Activated CD8-positive, alpha-beta memory T cell treated with anti-CD3 and anti-CD28 coated beads, Interleukin-2, amount 10 ng/mL, durations not matched to agents 7 days and 5 days (primary cell): Measurements from ENCODE around the gene CHAC1. TPM values are rescaled to one million over a fixed set of nuclear protein-coding genes. Genes with fewer than 3 reads are reported as not detected.

ENCODE experiments used
- ATAC-seq: fragments of 150-1000 bp; cut with Tn5 transposase; one replicate; pipeline ENCODE4 v1.10.0; 2021; ENCODE audit warnings: moderate library complexity
- CTCF ChIA-PET: fragments of 350-600 bp; sonication (Branson Sonifier 250); formaldehyde crosslinking; loops from one replicate; lab custom pipeline; 2021; ENCODE audit warnings: antibody characterized with exemption; lab: Charles Lee
- DNase-seq: peaks from one replicate; pipeline ENCODE4 v3.0.0-alpha.2; 2020
- H3K27ac Mint-ChIP-seq: one replicate; pipeline ENCODE4 v1.8.0; 2021; ENCODE audit warnings: mild to moderate bottlenecking, mixed read lengths
- H3K27me3 Mint-ChIP-seq: one replicate; pipeline ENCODE4 v1.8.0; 2021; ENCODE audit warnings: mixed read lengths
- H3K36me3 Mint-ChIP-seq: one replicate; pipeline ENCODE4 v1.8.0; 2021; ENCODE audit warnings: mild to moderate bottlenecking, mixed read lengths
- H3K4me1 Mint-ChIP-seq: one replicate; pipeline ENCODE4 v1.8.0; 2021; ENCODE audit warnings: mixed read lengths
- H3K4me3 Mint-ChIP-seq: one replicate; pipeline ENCODE4 v1.8.0; 2021; ENCODE audit warnings: mild to moderate bottlenecking, moderate library complexity, mixed read lengths
- H3K9me3 Mint-ChIP-seq: one replicate; pipeline ENCODE4 v1.8.0; 2022; ENCODE audit warnings: low read depth, mixed read lengths
- total RNA-seq, 2 experiments: library from RNA; stranded (reverse); gene quantifications; one replicate each; pipeline ENCODE4 v1.2.3, GENCODE V29; 2021

The CHAC1 gene
- total RNA-seq, 2 experiments from 2014 or later, result 8.3 to 13.0 TPM

- no peak for ATAC-seq
- no peak overlapping the region for H3K27ac Mint-ChIP-seq
- peaks cover 46% of the 10 kb centered on the region for H3K4me1 Mint-ChIP-seq
- peaks cover 76% of the 10 kb centered on the region for H3K27me3 Mint-ChIP-seq
- no peak overlapping the region for H3K4me3 Mint-ChIP-seq
- no peak for DNase-seq
- no peaks in the 10 kb centered on the region for H3K36me3 Mint-ChIP-seq
- CTCF ChIA-PET, result interaction anchor here (0.8 to 7.5 kb wide), 9 partner anchors 14 to 304 kb away, joined by 3 to 75 read pairs (median 4); partner anchors contain the start of genes CHAC1 and CHP1
- no peaks in the 10 kb centered on the region for H3K9me3 Mint-ChIP-seq
These were observed 25.8 kb upstream of the CHAC1 start for GRCh38 chr15:40927495-40927872.

- CTCF ChIA-PET, result interaction anchor here (0.8 to 7.5 kb wide), 9 partner anchors 13 to 303 kb away, joined by 3 to 75 read pairs (median 4); partner anchors contain the start of genes CHAC1 and CHP1
- ATAC-seq (no peak), DNase-seq (no peak)
- Mint-ChIP-seq H3K9me3 (no peaks in the 10 kb centered on the region), H3K4me1 (peaks cover 46% of the 10 kb centered on the region), H3K27me3 (peaks cover 77% of the 10 kb centered on the region), H3K27ac (no peak overlapping the region), H3K4me3 (peak overlapping the region; percentile 47), H3K36me3 (no peaks in the 10 kb centered on the region)
These were observed 25.1 kb upstream of the CHAC1 start for GRCh38 chr15:40927873-40928806.

- H3K27ac Mint-ChIP-seq, result peak within 1 kb of the TSS; percentile 19
- H3K27me3 Mint-ChIP-seq, result peaks cover 77% of the 10 kb centered on the region
These were observed 24.2 kb upstream of the CHAC1 start, which contains the start of gene DLL4 for GRCh38 chr15:40928821-40929659. DLL4 (plus strand) TSS chr15:40929340; CDS start chr15:40929669, 329 bp downstream.

GRCh38 chr15:40929660-40930429 lies 23.4 kb upstream of the CHAC1 start:
- CTCF ChIA-PET, result interaction anchor here (0.7 to 7.5 kb wide), 25 partner anchors 8 to 403 kb away, joined by 3 to 75 read pairs (median 4); partner anchors contain the start of gene VPS18
- no peak for ATAC-seq
- H3K27me3 Mint-ChIP-seq, result peaks cover 71% of the 10 kb centered on the region
- DNase-seq, result no peak
- H3K4me3 Mint-ChIP-seq, result peak overlapping the region; percentile 43
- peaks cover 48% of the 10 kb centered on the region for H3K4me1 Mint-ChIP-seq
- no peaks in the 10 kb centered on the region for H3K9me3 Mint-ChIP-seq
- H3K36me3 Mint-ChIP-seq, result no peaks in the 10 kb centered on the region
- peak overlapping the region; percentile 19 for H3K27ac Mint-ChIP-seq

More at GRCh38 chr15:40928821-40929659, 24.2 kb upstream of the CHAC1 start, which contains the start of gene DLL4:
- CTCF ChIA-PET, result interaction anchor here (1.2 to 7.5 kb wide), 5 partner anchors 12 to 70 kb away, joined by 4 to 75 read pairs (median 6); no protein-coding TSS in a partner anchor
- H3K4me1 Mint-ChIP-seq, result peaks cover 48% of the 10 kb centered on the region
- DNase-seq (peak; percentile 54), ATAC-seq (peak; percentile 42)
- no peaks in the 10 kb centered on the region for H3K9me3 Mint-ChIP-seq
- no peaks in the 10 kb centered on the region for H3K36me3 Mint-ChIP-seq
- H3K4me3 Mint-ChIP-seq, result peak within 1 kb of the TSS; percentile 47

- H3K27ac Mint-ChIP-seq, result peak overlapping the region; percentile 19
- no peaks in the 10 kb centered on the region for H3K9me3 Mint-ChIP-seq
- peak overlapping the region; percentile 43 for H3K4me3 Mint-ChIP-seq
- peaks cover 48% of the 10 kb centered on the region for H3K4me1 Mint-ChIP-seq
- DNase-seq (peak; percentile 65), ATAC-seq (peak; percentile 35)
- CTCF ChIA-PET, result interaction anchor here (0.7 to 7.5 kb wide), 27 partner anchors 9 to 609 kb away, joined by 3 to 75 read pairs (median 4); partner anchors contain the start of genes CHAC1 and VPS18
- H3K27me3 Mint-ChIP-seq, result peaks cover 62% of the 10 kb centered on the region
- no peaks in the 10 kb centered on the region for H3K36me3 Mint-ChIP-seq
These were observed 22.6 kb upstream of the CHAC1 start for GRCh38 chr15:40930430-40931299.

GRCh38 chr15:40931300-40932142 lies 21.8 kb upstream of the CHAC1 start:
- Mint-ChIP-seq H3K27ac (no peak overlapping the region), H3K4me1 (peaks cover 44% of the 10 kb centered on the region), H3K27me3 (peaks cover 54% of the 10 kb centered on the region), H3K36me3 (no peaks in the 10 kb centered on the region), H3K4me3 (no peak overlapping the region), H3K9me3 (no peaks in the 10 kb centered on the region)
- DNase-seq (no peak), ATAC-seq (no peak)
- CTCF ChIA-PET, result interaction anchor here (0.8 to 7.5 kb wide), 12 partner anchors 10 to 189 kb away, joined by 3 to 75 read pairs (median 4); partner anchors contain the start of genes CHAC1 and VPS18

GRCh38 chr15:40932156-40932555 lies 21.1 kb upstream of the CHAC1 start:
- no peak overlapping the region for H3K4me3 Mint-ChIP-seq
- DNase-seq (peak; percentile 52), ATAC-seq (no peak)
- CTCF ChIA-PET, result interaction anchor here (0.8 to 7.5 kb wide), 3 partner anchors 9 to 89 kb away, joined by 3 to 75 read pairs (median 5); partner anchors contain the start of gene CHAC1
- H3K36me3 Mint-ChIP-seq, result no peaks in the 10 kb centered on the region
- no peaks in the 10 kb centered on the region for H3K9me3 Mint-ChIP-seq
- H3K27ac Mint-ChIP-seq, result no peak overlapping the region
- peaks cover 48% of the 10 kb centered on the region for H3K27me3 Mint-ChIP-seq
- H3K4me1 Mint-ChIP-seq, result peaks cover 39% of the 10 kb centered on the region

GRCh38 chr15:40932649-40933516 lies 20.4 kb upstream of the CHAC1 start:
- Mint-ChIP-seq H3K9me3 (no peaks in the 10 kb centered on the region), H3K4me1 (peaks cover 35% of the 10 kb centered on the region), H3K4me3 (no peak overlapping the region), H3K27ac (no peak overlapping the region), H3K27me3 (peaks cover 45% of the 10 kb centered on the region), H3K36me3 (no peaks in the 10 kb centered on the region)
- CTCF ChIA-PET, result interaction anchor here (0.9 to 7.5 kb wide), 3 partner anchors 8 to 27 kb away, joined by 3 to 75 read pairs (median 5); partner anchors contain the start of gene CHAC1
- ATAC-seq (no peak), DNase-seq (no peak)

GRCh38 chr15:40933517-40933902 lies 19.8 kb upstream of the CHAC1 start:
- DNase-seq (no peak), ATAC-seq (no peak)
- Mint-ChIP-seq H3K4me3 (no peak overlapping the region), H3K4me1 (peaks cover 32% of the 10 kb centered on the region), H3K27ac (no peak overlapping the region), H3K9me3 (no peaks in the 10 kb centered on the region), H3K27me3 (peaks cover 43% of the 10 kb centered on the region), H3K36me3 (no peaks in the 10 kb centered on the region)
- CTCF ChIA-PET, result interaction anchor here (0.9 to 7.5 kb wide), 2 partner anchors 8 to 28 kb away, joined by 3 to 75 read pairs; no protein-coding TSS in a partner anchor

- CTCF ChIA-PET, result interaction anchor here (0.5 to 0.9 kb wide), 2 partner anchors 30 to 376 kb away, joined by 3 to 4 read pairs; no protein-coding TSS in a partner anchor
- ATAC-seq, result no peak
- Mint-ChIP-seq H3K9me3 (no peaks in the 10 kb centered on the region), H3K4me3 (no peak overlapping the region), H3K4me1 (peaks cover 25% of the 10 kb centered on the region), H3K27ac (no peak overlapping the region), H3K27me3 (peaks cover 35% of the 10 kb centered on the region), H3K36me3 (no peaks in the 10 kb centered on the region)
- DNase-seq, result no peak
These were observed 18.8 kb upstream of the CHAC1 start for GRCh38 chr15:40934457-40934856.
